SK-N-MC (cell line): ENCODE measurements around the gene PLXNA4.

Experiments
- EZH2 ChIP-seq: fragments of 200-600 bp; sonication (generic); IDR thresholded peaks from one replicate; pipeline ENCODE4 v1.6.1; 2017; ENCODE audit warnings: antibody characterized with exemption
- FOXP2 ChIP-seq: optimal IDR thresholded peaks from 2 replicates; pipeline ENCODE3; 2011; ENCODE audit warnings: mild to moderate bottlenecking, moderate library complexity; ENCODE audit not compliant: insufficient read depth; ENCODE audit errors: extremely low read length, control extremely low read depth
- POLR2AphosphoS5 ChIP-seq: IDR thresholded peaks from 2 replicates; pipeline ENCODE4 v1.6.1; 2012; ENCODE audit warnings: mild to moderate bottlenecking, low read depth, low read length, borderline replicate concordance

DNA sequence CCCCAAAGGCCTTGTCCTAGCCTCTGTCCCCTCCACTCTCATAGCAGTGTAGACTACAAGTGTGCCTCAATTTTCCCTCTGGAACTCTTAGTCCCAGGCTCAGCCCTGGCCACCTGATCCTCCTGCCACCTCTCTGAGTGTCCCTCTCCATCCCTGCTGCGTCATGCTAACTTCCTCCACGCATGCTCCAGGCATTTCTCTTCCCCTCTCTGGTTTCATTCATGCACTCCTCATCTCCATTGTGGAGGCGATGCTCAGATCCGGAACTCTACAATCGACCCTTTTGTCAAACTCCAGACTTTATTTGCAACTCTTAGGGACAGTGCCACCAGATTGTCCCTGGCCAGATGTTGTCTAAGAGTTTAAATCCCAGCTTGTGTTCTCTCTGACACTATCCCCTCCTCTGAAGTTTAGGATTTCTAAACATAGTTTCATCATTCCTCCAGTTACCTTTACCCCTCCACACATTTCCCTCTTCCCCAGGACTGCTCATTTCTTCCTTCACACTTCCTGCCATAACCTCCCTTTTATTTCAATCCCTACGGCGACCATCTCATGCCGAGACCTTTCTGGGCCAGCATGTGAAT lies 492.6 kb downstream of the PLXNA4 start:
- TF ChIP-seq EZH2 (no peak), POLR2AphosphoS5 (no peak), FOXP2 (no peak)
